Stomach smooth muscle (tissue), 2 donors: ENCODE measurements around the gene METTL1.
"Not testable (repeated sequence)": the region's sequence is repeated elsewhere in the genome, so short reads cannot be mapped to it uniquely, and the experiment has no call there.

Experiments used
- H3K27ac ChIP-seq: one replicate; pipeline ENCODE4 v1.7.0; 2013; ENCODE audit warnings: mild to moderate bottlenecking, low read length, inconsistent platforms
- H3K27me3 ChIP-seq, 2 donors: one replicate each; pipeline ENCODE4 v1.7.0; 2013; ENCODE audit warnings: low read length in 2 of 2; ENCODE audit not compliant: insufficient read depth in 2 of 2, control insufficient read depth in 1 of 2
- H3K36me3 ChIP-seq, 2 donors: one replicate each; pipeline ENCODE4 v1.7.0; 2013; ENCODE audit warnings: low read length in 2 of 2; ENCODE audit not compliant: control insufficient read depth in 2 of 2, insufficient read depth in 2 of 2
- H3K4me1 ChIP-seq: one replicate; pipeline ENCODE4 v1.7.0; 2013; ENCODE audit warnings: low read length; ENCODE audit not compliant: control insufficient read depth, insufficient read depth
- H3K4me3 ChIP-seq, 2 donors: one replicate each; pipeline ENCODE4 v1.7.0; 2013; ENCODE audit warnings: low read length in 2 of 2
- H3K9ac ChIP-seq, 2 donors: one replicate each; pipeline ENCODE4 v1.7.0; 2013; ENCODE audit warnings: low read length in 2 of 2, mild to moderate bottlenecking in 1 of 2
- H3K9me3 ChIP-seq, 2 donors: one replicate each; pipeline ENCODE4 v1.7.0; 2013; ENCODE audit warnings: low read length in 2 of 2; ENCODE audit not compliant: control insufficient read depth in 2 of 2
- donor health status: healthy.
- donor health status: Pancreatic carcinoma.

METTL1 gene

DNA sequence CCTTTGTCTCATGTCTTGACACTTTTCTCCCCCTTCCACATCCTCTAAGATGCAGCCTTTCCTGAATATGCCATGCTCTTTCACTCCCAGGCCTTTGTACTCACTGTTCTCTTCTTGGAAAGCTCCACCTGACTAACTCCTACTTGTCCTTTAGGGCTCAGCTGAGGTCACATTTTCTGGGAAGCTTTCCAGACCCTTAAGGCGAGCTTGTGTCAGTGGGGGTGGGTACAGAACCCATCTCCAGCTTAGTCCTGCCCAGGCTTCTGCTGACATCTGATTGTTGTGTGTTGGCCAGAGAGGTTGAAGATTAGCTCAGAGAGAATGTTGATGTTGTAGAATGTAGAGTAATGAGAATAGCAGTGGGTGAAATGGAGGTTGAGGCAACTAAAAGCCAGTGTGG lies 7.8 kb upstream of the METTL1 start:
- no peak overlapping the region for H3K4me3 ChIP-seq
- peaks cover 4% of the 10 kb centered on the region for H3K4me1 ChIP-seq
- H3K9me3 ChIP-seq: no peaks in the 10 kb centered on the region
- H3K27me3 ChIP-seq: no peaks in the 10 kb centered on the region
- no peak overlapping the region for H3K9ac ChIP-seq
- H3K36me3 ChIP-seq: peaks cover 0 to 5% of the 10 kb centered on the region in 2 donors
- no peak overlapping the region for H3K27ac ChIP-seq

DNA sequence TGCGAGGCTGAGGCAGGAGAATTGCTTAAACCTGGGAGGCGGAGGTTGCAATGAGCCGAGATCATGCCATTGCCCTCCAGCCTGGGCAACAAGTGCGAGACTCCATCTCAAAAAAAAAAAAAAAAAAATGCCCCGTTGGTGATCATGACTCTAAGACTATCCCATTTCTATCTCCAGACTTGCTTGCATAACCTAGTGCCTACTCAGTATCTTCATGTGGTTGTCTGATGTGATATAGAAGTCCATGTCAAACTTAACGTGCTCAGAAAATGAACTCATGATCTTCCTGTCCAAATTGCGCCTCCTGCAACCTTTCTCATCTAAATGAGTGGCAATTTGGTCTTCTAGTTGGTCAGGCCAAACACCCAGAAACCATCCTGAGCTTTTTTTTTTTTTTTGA lies 6.0 kb upstream of the METTL1 start:
- H3K4me1 ChIP-seq: peaks cover 5% of the 10 kb centered on the region
- peaks cover 0 to 2% of the 10 kb centered on the region in 2 donors for H3K36me3 ChIP-seq
- H3K4me3 ChIP-seq: no peak overlapping the region
- no peak overlapping the region for H3K9ac ChIP-seq
- H3K27me3 ChIP-seq: no peaks in the 10 kb centered on the region
- no peaks in the 10 kb centered on the region for H3K9me3 ChIP-seq
- H3K27ac ChIP-seq: no peak overlapping the region

DNA sequence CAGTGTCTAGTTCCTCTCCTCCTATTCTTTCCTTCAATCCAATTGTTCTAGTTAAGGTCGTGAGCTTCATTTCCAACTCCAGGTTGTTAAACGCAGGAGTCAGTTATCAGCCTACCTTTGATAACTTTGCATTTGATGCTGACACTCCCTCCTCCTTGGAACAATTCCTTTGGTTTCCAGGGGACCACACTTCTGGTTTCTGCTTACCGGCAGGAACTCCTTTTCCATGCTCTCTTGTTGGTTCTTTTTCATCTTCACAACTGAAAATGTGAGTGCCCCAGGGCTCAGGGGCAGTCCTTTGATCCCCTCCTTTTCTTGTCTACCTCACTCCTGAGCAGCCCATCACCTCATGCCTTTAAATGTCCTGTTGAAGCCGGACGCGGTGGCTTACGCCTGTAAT lies 5.5 kb upstream of the METTL1 start:
- Histone ChIP-seq H3K9ac (no peak overlapping the region), H3K36me3 (peaks cover 0 to 2% of the 10 kb centered on the region in 2 donors), H3K4me3 (no peak overlapping the region), H3K27me3 (no peaks in the 10 kb centered on the region), H3K27ac (no peak overlapping the region), H3K9me3 (no peaks in the 10 kb centered on the region), H3K4me1 (peaks cover 7% of the 10 kb centered on the region)

GRCh38 chr12:57776247-57776587 lies 4.3 kb upstream of the METTL1 start:
- Histone ChIP-seq H3K36me3 (peaks cover 0 to 2% of the 10 kb centered on the region in 2 donors), H3K27me3 (no peaks in the 10 kb centered on the region), H3K9me3 (no peaks in the 10 kb centered on the region), H3K27ac (no peak overlapping the region), H3K4me3 (no peak overlapping the region), H3K9ac (no peak overlapping the region), H3K4me1 (peaks cover 18% of the 10 kb centered on the region)

- Histone ChIP-seq H3K4me3 (no peak overlapping the region), H3K9me3 (no peaks in the 10 kb centered on the region), H3K36me3 (peaks cover 0 to 2% of the 10 kb centered on the region in 2 donors), H3K9ac (no peak overlapping the region), H3K4me1 (peaks cover 21% of the 10 kb centered on the region), H3K27me3 (no peaks in the 10 kb centered on the region), H3K27ac (no peak overlapping the region)
Observed at GRCh38 chr12:57775563-57776246, 3.8 kb upstream of the METTL1 start.

DNA sequence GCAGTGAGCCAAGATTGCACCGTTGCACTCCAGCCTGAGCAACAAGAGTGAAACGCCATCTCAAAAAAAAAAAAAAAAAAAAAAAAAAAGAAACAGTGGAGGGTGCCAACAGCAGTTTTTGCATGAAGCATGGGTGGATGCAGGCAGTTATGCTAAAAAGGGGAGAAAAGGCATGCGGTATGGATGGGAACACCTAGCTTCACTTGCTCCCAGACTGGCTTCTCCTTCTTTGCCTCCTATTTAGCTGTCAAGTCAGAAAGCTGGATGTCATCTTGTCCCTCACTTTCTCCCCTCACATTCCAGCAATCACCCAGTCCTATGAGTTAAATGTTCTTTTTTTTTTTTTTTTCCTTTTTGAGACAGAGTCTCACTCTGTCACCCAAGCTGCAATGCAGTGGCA lies 3.1 kb upstream of the METTL1 start:
- Histone ChIP-seq H3K9ac (no peak overlapping the region), H3K27ac (no peak overlapping the region), H3K4me3 (no peak overlapping the region), H3K9me3 (no peaks in the 10 kb centered on the region), H3K27me3 (no peaks in the 10 kb centered on the region), H3K4me1 (peaks cover 22% of the 10 kb centered on the region), H3K36me3 (peaks cover 0 to 2% of the 10 kb centered on the region in 2 donors)

- H3K9ac ChIP-seq, H3K27me3 ChIP-seq, H3K27ac ChIP-seq, H3K4me3 ChIP-seq, H3K36me3 ChIP-seq, H3K9me3 ChIP-seq: not testable (repeated sequence)
- H3K4me1 ChIP-seq: peaks cover 22% of the 10 kb centered on the region
Observed at GRCh38 chr12:57774634-57775033, 2.7 kb upstream of the METTL1 start.

DNA sequence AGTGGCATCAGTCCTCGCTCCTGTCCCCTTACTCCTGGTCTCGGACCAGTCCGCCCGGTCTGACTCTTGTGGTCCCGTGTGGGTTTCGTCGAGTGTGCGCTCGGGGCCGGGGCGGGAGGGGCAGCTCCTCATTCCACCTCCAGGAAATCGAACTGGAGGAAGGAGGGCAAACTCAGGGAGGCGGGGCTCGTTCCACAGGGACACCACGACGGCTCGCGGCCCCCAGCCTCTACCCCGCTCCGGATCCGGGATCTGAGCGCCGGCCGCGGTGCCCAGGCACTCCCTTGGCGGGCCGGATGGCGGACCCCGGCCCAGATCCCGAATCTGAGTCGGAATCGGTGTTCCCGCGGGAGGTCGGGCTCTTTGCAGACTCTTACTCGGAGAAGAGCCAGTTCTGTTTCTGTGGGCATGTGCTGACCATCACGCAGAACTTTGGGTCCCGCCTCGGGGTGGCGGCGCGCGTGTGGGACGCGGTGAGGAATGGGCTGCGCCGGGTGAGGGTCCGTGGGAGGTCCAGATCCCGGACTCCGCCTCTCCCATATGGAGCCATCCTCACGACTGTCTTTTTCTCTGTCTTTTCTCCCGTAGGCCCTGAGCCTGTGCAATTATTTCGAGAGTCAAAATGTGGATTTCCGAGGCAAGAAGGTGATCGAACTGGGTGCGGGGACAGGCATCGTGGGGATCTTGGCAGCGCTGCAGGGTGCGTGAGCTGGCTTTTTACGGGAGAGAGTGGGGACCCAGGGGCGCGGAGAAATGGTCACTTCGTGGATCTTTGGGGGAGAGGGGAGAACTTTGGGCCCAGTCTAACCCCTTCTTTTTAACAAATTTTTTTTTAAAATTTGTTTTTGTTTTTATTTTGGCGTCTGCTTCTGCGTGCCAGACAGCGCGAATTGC lies 771 bp upstream of the METTL1 start, which contains the start of gene EEF1AKMT3:
Gene EEF1AKMT3, plus strand, starts transcription at position 186 of the 894 bp plus-strand sequence. Its CDS starts 111 bp downstream, at position 297.
- Histone ChIP-seq H3K27ac (peak within 1 kb of the TSS; percentile 83), H3K4me1 (peaks cover 22% of the 10 kb centered on the region)

DNA sequence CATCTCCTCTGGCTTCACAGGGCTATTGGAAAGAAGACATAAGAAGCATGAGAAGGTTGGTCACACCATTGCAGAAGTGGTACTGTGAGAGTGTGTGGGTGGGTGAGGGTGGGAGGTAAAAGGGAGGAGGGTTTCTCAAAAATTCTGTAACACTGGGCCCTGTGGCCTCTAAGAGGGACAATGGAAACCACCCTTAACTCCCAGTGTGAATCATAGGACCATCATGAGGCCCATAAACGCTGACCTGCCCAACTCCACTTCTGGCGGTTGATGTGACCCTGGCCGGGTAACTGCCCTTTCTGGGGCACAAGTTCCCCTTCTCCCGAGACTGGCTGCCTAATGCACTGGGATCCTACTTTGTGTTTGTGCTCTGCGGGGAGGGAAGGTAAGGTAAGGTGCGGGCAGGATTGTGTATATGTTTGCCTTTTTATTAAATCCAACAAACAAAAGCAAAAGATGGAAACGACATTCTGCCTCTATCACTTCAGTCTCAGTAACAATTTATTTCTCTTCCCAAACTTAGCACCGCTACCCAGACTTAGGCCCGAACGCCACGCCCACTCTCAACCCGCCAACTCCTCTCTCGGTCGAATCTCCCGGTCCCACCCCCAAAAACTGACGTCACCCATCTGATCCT lies 551 bp downstream of the METTL1 start:
- H3K27me3 ChIP-seq: peaks cover under 1 to 3% of the 10 kb centered on the region in 2 donors
- H3K27ac ChIP-seq: peak overlapping the region; percentile 83
- peak overlapping the region; percentile 90 for H3K9ac ChIP-seq
- peak overlapping the region; percentile 96 to 97 for H3K4me3 ChIP-seq
- H3K9me3 ChIP-seq: no peaks in the 10 kb centered on the region
- peaks cover 31% of the 10 kb centered on the region for H3K4me1 ChIP-seq
- peaks cover 0 to 8% of the 10 kb centered on the region in 2 donors for H3K36me3 ChIP-seq

More for the DNA sequence above, 771 bp upstream of the METTL1 start, which contains the start of gene EEF1AKMT3:
- Histone ChIP-seq H3K9ac (peak within 1 kb of the TSS; percentile 90), H3K36me3 (peaks cover 0 to 8% of the 10 kb centered on the region in 2 donors), H3K27me3 (no peaks in the 10 kb centered on the region), H3K4me3 (peak within 1 kb of the TSS; percentile 96 to 97), H3K9me3 (no peaks in the 10 kb centered on the region)

GRCh38 chr12:57770734-57771133 lies 1.2 kb downstream of the METTL1 start:
- Histone ChIP-seq H3K9ac (peak overlapping the region in 1 of 2 donors; percentile 7), H3K36me3 (peaks cover 0 to 8% of the 10 kb centered on the region in 2 donors), H3K4me3 (peak overlapping the region in 1 of 2 donors; percentile 97), H3K27me3 (peaks cover 6% of the 10 kb centered on the region in 2 donors), H3K4me1 (peaks cover 37% of the 10 kb centered on the region), H3K27ac (no peak overlapping the region), H3K9me3 (no peaks in the 10 kb centered on the region)
